ENCODE data around the gene NPM1.

The NPM1 gene

DNA sequence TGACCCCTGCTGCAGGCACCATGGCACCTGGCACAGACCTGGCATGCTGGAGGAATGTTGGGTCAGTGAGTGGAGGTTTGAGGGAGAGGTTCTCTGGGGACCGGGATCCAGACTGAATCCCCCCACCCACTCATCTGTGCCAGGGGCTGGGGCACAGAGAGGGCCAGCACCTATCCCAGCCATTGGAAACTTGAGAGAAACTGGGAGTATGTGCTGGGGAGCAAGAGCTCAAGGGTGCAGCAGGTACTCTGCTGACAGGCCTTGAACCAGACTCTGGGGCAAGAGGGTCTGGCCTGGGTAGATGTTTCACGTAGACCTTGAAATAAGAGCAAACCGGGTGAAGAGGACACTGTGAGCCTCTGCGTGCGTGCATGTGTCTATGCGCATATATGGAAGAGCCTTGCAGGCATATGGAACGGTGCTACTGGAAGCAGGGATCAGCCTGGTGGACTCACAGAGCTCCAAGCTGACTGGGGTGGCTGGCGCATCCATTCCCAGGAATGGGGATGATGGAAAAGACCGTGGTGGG lies 40.6 kb downstream of the NPM1 start:
- DNase-seq (ENCODE audit: low read depth), result no peak

GRCh38 chr5:171428809-171429542 lies 41.3 kb downstream of the NPM1 start:
- no peak for DNase-seq (ENCODE audit: low read depth)

- no peak for DNase-seq (ENCODE audit: low read depth)
Measured at GRCh38 chr5:171429543-171429910, 41.9 kb downstream of the NPM1 start.

- no peak for DNase-seq (ENCODE audit: low read depth)
Measured at GRCh38 chr5:171431251-171431777, 43.7 kb downstream of the NPM1 start.

DNA sequence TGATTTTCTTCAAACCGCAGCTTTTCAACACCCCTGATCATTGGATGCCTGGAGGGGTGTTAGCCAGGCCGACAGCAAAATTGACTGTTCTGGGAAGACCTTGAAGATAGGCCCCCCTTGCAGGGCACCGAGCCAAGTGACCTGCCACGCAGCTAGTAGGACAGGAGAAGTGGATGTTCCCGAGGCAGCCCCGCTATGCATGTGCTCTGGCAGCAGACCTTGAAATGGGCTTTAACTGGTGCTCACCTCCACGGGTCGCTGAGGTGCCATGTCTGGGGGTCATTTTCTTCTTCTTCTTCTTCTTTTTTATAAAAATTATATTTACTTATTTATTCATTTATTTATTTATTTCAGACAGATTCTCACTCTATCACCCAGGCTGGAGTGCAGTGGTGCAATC lies 44.4 kb downstream of the NPM1 start:
- DNase-seq (ENCODE audit: low read depth), result no peak

- no peak for DNase-seq (ENCODE audit: low read depth)
Measured at GRCh38 chr5:171432583-171433351, 45.1 kb downstream of the NPM1 start.

GRCh38 chr5:171433352-171433698 lies 45.7 kb downstream of the NPM1 start:
- DNase-seq (ENCODE audit: low read depth), result no peak

DNA sequence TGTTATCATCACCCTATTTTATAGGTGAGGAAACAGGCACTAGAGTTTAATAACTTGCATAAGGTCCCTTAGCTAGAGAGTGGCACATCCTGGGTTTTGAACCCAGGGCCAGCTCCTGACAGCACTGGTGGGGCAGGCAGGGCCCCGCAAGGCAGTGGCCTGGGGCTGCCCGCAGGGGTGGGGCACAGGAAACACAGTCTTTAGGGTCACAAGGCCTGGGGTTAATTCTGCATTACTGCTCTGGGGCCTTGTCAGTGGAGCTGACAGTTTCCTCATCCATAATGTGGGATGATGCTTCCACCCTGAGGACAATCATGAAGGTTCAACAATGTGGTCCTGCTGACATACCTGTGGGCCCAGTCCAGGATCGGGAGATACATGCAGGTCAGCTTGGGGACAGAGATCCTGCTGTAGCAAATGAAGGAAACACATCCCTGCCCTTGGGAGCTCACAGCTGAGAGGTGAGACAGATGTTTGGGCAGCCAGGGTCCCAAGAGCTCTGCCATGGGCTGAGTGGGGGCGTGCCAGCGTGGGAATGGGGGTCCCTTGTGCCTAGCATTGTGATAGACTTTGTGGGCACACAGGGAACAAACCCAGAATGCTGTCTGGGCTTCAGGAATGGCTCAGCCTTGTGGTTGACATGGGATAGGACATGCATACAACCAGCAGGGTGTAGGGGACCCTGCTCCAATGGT lies 46.5 kb downstream of the NPM1 start:
- no peak for DNase-seq (ENCODE audit: low read depth)

- DNase-seq (ENCODE audit: low read depth), result no peak
Measured at GRCh38 chr5:171434874-171435273, 47.2 kb downstream of the NPM1 start.

DNA sequence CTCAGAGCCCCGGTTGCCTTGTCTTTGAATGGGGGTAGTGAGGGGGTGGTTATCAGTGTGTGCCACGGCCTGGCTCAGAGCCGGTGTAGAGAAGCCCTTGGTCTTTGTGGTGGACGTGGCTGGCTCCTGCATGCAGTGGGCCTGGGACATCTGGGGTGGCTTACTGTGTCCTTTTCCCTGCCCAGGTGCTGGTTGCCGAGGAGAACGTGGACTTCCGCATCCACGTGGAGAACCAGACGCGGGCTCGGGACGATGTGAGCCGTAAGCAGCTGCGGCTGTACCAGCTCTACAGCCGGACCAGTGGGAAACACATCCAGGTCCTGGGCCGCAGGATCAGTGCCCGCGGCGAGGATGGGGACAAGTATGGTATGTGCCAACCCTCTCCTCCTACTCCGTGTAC lies 48.3 kb downstream of the NPM1 start:
- no peak for DNase-seq (ENCODE audit: low read depth)

- DNase-seq (ENCODE audit: low read depth), result no peak
Measured at GRCh38 chr5:171436804-171437285, 49.2 kb downstream of the NPM1 start.

DNA sequence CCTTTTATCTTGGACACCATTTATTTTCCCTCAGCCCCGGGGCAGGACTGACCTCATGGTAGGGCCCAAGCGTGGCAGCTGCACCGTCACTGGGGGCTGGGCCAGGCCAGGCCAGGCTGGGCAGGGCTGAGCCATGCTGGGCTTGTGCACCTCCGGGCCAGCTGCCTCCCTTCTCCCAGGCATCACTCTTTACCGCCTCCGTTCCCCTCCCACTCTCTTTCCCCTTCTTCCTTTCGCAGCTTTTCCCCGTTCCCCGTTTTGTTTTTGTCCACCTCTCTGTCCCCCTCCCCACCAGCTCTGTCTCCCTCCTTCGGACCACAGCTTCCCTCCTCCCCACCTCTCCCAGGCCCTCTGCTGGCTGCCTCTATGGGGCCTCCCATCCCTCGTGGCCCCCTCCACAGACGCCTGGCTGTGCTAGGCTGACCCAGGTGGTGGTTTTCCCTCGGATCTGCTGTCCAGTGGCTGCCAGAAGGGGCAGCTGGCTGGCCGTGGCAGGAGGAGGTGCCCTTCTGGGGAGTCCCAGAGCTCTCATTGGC lies 49.7 kb downstream of the NPM1 start:
- no peak for DNase-seq (ENCODE audit: low read depth)

- no peak for DNase-seq (ENCODE audit: low read depth)
Measured at GRCh38 chr5:171438738-171439137, 51.1 kb downstream of the NPM1 start.

DNA sequence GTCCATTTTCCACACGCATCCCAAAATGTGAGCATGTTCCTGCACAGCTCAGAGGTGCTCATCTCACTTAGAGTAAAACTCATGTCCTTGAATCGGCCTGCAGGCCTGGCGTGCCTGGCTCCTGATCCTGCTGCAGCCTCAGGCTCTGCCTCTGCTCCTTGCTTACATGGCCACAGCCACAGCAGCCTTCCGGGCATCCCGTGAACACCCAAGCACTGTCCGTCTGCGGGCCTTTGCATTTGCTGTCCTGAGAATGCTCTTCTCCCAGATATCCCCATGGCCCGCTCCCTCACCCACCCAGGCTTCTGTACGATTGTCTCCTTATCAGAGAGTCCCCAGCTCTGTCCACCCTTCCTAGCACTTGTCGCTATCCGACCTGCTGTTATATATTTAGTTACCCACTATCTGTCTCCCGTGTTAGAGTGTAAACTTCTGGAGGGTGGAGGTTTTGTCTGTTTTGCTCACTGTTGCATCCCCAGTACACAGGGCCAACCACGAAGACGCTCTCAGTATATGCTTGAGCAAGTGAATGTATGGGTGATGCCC lies 53.7 kb downstream of the NPM1 start:
- no peak for DNase-seq (ENCODE audit: low read depth)

DNA sequence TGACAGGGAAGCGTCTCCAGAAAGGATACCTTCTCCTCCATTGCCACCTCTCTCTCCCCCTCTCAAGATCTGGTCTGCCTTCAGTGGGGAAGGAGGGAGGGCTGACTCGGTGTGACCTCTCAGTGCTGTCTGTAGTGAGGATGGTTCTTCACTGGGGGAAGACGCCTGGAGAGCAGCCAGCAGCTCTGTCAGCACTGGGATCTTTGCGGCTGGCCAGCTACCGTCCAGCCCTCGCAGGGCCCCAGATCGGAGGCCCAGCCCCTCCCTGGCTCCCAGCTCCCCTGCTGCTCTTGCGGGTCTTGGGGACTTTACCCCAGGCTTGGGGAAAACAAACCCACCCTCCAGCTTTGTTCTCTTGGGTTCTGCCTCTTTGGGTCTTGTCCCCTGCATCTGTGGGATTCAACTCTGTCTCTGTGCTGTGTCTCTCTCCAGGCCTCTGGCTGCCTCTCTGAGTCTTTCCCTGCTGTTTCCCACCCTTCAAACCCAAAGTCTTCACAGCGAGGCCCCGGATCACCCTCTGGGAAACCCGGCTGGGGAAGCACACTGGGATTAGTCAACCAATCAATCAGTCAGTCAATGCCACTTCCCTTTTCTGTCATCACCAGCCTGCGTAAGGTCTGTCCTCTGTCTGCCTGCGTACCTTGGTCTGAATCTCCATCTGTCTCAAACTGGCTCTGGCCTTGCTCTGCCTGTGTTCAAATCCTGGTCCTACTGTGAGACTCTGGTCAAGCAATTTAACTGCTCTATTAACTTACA lies 54.8 kb downstream of the NPM1 start:
- DNase-seq (ENCODE audit: low read depth), result no peak

DNA sequence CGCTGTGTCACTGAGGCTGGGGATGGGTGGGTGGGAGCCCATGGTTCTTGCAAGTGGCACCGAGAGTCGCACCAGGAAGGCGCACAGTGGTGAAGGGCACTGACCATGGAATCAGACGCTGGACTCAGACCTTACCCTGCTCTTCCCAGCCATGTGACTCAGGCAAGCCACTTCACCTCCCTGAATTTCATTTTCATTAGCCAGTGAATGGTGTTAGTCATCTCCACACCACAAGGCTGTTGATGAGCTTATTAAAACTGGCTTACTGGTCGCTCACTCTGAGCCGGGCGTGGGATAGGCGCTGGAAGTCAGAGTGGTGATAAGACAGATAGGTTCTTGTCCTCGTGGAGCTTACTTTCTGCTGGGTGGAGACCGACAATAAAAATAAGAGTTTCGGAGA lies 56.9 kb downstream of the NPM1 start:
- no peak for DNase-seq (ENCODE audit: low read depth)

- DNase-seq (ENCODE audit: low read depth), result no peak
Measured at GRCh38 chr5:171445644-171446516, 58.2 kb downstream of the NPM1 start.

DNA sequence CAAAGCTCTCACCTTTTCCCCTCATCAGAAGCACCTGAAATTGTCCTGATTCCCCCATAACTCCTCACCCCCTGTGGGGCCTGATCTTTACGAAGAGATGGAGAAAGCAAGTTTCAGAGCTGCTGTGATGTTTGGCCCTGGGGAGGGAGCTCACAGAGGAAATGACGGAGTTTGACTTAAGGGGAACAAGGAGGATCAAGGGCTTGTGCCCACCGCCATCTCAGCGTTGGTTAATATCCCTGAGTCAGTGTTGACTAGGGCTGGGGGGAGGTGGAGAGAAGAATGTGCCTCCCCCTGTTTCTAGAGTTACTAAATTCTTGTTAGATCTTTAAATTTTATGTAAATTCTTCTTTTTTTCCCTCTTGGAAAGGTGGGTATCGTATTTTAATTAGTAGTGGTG lies 59.6 kb downstream of the NPM1 start:
- no peak for DNase-seq (ENCODE audit: low read depth)

- DNase-seq (ENCODE audit: low read depth), result no peak
Measured at GRCh38 chr5:171449426-171449825, 61.8 kb downstream of the NPM1 start.

All from stimulated activated CD4-positive, alpha-beta T cell treated with anti-CD3 and anti-CD28 coated beads, Interleukin-2, amount 100 ng/mL, for 4 hours (primary cell).